Hepatocyte (in vitro differentiated cells): ENCODE data around the gene IKZF2.

Experiments used
- EZH2 ChIP-seq: fragments of 200-600 bp; sonication (generic); IDR thresholded peaks from 2 replicates; pipeline ENCODE4 v1.6.1; 2016; ENCODE audit warnings: antibody characterized with exemption, mild to moderate bottlenecking, borderline replicate concordance
- EZH2phosphoT487 ChIP-seq: fragments of 200-600 bp; sonication (generic); IDR thresholded peaks from one replicate; pipeline ENCODE4 v1.6.1; 2018; ENCODE audit warnings: antibody characterized with exemption, mild to moderate bottlenecking, low read depth, moderate library complexity; ENCODE audit not compliant: unreplicated experiment, severe bottlenecking
- TF ChIP-seq, protein P1 (sequence below): fragments of 200-600 bp; sonication (generic); IDR thresholded peaks from 2 replicates; pipeline ENCODE4 v1.5.1; 2016; ENCODE audit warnings: antibody characterized with exemption, mild to moderate bottlenecking; ENCODE audit not compliant: poor library complexity

DNA sequence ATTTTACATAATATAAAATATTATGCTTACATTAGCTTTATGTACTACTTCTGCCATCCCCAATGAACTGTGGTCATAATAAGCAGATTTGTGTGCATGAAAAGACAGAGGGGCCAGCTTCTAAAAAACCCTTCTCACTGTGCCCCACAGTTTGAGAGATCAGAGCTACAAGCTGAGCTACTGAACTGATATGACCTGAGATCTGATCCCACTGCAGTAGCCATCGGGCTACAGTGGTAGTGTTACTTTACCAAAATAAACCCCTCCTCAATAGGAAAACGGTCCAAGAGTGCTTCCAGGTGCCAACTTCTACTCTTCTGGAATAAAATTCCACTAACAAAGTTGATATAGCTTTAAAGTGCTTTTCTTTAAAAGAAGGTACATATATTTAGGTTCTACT, 43.1 kb downstream of the IKZF2 start:
- TF ChIP-seq, protein P1, sequence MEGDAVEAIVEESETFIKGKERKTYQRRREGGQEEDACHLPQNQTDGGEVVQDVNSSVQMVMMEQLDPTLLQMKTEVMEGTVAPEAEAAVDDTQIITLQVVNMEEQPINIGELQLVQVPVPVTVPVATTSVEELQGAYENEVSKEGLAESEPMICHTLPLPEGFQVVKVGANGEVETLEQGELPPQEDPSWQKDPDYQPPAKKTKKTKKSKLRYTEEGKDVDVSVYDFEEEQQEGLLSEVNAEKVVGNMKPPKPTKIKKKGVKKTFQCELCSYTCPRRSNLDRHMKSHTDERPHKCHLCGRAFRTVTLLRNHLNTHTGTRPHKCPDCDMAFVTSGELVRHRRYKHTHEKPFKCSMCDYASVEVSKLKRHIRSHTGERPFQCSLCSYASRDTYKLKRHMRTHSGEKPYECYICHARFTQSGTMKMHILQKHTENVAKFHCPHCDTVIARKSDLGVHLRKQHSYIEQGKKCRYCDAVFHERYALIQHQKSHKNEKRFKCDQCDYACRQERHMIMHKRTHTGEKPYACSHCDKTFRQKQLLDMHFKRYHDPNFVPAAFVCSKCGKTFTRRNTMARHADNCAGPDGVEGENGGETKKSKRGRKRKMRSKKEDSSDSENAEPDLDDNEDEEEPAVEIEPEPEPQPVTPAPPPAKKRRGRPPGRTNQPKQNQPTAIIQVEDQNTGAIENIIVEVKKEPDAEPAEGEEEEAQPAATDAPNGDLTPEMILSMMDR, result no peak
- TF ChIP-seq EZH2 (no peak), EZH2phosphoT487 (no peak)
